Endodermal cell (in vitro differentiated cells): ENCODE results near the gene NUF2. TPM values are rescaled to one million over a fixed set of nuclear protein-coding genes. Genes with fewer than 3 reads are reported as not detected.

Source experiments
- DNase-seq: peaks from one replicate; pipeline ENCODE4 v3.0.0-alpha.2; 2017
- H3K27ac ChIP-seq: 2 replicates; pipeline ENCODE4 v1.5.1; 2013; ENCODE audit warnings: mild to moderate bottlenecking, low read depth, low read length, moderate library complexity
- H3K27me3 ChIP-seq: 2 replicates; pipeline ENCODE4 v1.6.1; 2013; ENCODE audit warnings: mild to moderate bottlenecking, low read length, moderate library complexity; ENCODE audit not compliant: insufficient read depth, control insufficient read depth, poor library complexity, severe bottlenecking
- H3K36me3 ChIP-seq: 2 replicates; pipeline ENCODE4 v1.7.0; 2013; ENCODE audit warnings: mild to moderate bottlenecking, low read length, moderate library complexity; ENCODE audit not compliant: control insufficient read depth, insufficient read depth
- H3K4me1 ChIP-seq: one replicate; pipeline ENCODE4 v1.7.0; 2013; ENCODE audit warnings: low read length; ENCODE audit not compliant: control insufficient read depth, insufficient read depth
- H3K4me3 ChIP-seq: 2 replicates; pipeline ENCODE4 v1.5.1; 2013; ENCODE audit warnings: mild to moderate bottlenecking, low read length, moderate library complexity
- H3K9ac ChIP-seq: 2 replicates; pipeline ENCODE4 v1.6.1; 2013; ENCODE audit warnings: mild to moderate bottlenecking, low read length, moderate library complexity; ENCODE audit not compliant: poor library complexity, severe bottlenecking; ENCODE audit errors: extremely low read depth
- H3K9me3 ChIP-seq: 2 replicates; pipeline ENCODE4 v1.6.1; 2013; ENCODE audit warnings: mild to moderate bottlenecking, low read length, moderate library complexity; ENCODE audit not compliant: control insufficient read depth
- H3K27ac Mint-ChIP-seq: 2 replicates; pipeline ENCODE4 v1.8.0; 2020; ENCODE audit warnings: mixed read lengths
- H3K27me3 Mint-ChIP-seq: 2 replicates; pipeline ENCODE4 v1.8.0; 2021; ENCODE audit warnings: mild to moderate bottlenecking, mixed read lengths; ENCODE audit not compliant: insufficient read depth
- H3K36me3 Mint-ChIP-seq: 2 replicates; pipeline ENCODE4 v1.8.0; 2020; ENCODE audit warnings: low read depth, mixed read lengths
- H3K4me1 Mint-ChIP-seq: 2 replicates; pipeline ENCODE4 v1.8.0; 2020; ENCODE audit warnings: mixed read lengths
- H3K4me3 Mint-ChIP-seq: 2 replicates; pipeline ENCODE4 v1.8.0; 2020; ENCODE audit warnings: mild to moderate bottlenecking, moderate library complexity, mixed read lengths
- H3K9me3 Mint-ChIP-seq: 2 replicates; pipeline ENCODE4 v1.8.0; 2020; ENCODE audit warnings: mild to moderate bottlenecking, mixed read lengths
- CTCF ChIP-seq: fragments of 200-600 bp; sonication (generic); conservative IDR thresholded peaks from 2 replicates; pipeline ENCODE4 v1.5.0; 2021; ENCODE audit warnings: antibody characterized with exemption, mild to moderate bottlenecking
- WGBS, 2 experiments: methylation state at CpG; one replicate each; pipeline versions ENCODE4 v1.1.5 to v1.1.7; 2013; ENCODE audit warnings: missing lambda C conversion rate in 2 of 2, mixed read lengths in 1 of 2; ENCODE audit not compliant: insufficient coverage in 1 of 2, insufficient read length in 1 of 2; 5-methylcytosine and 5-hydroxymethylcytosine counted together
- total RNA-seq, 2 donors: library from RNA; stranded (reverse); fragmentation: NEBNext Ultra II Directional in 1 of 2; extraction: Animal tissue kit (Norgen Biotek cat#: 25700) in 1 of 2; gene quantifications; 2 replicates in 1 of 2; 3 replicates in 1 of 2; pipeline ENCODE4 v1.2.1, GENCODE V29; 2021

The NUF2 gene
- total RNA-seq, 2 donors from 2014 or later: 28.8 to 35.8 TPM

GRCh38 chr1:163303561-163303960 lies 18.2 kb upstream of the NUF2 start:
- H3K27me3 ChIP-seq: peaks cover 50% of the 10 kb centered on the region
- no peak for TF ChIP-seq CTCF
- DNase-seq: no peak
- peaks cover 55% of the 10 kb centered on the region for H3K4me1 Mint-ChIP-seq
- H3K9me3 Mint-ChIP-seq: peaks cover 6% of the 10 kb centered on the region
- peaks cover 17% of the 10 kb centered on the region for H3K27me3 Mint-ChIP-seq
- H3K27ac ChIP-seq: no peak overlapping the region
- H3K4me3 Mint-ChIP-seq: no peak overlapping the region
- H3K36me3 Mint-ChIP-seq: peaks cover 17% of the 10 kb centered on the region
- H3K36me3 ChIP-seq: peaks cover 5% of the 10 kb centered on the region
- WGBS, 2 experiments: 92 to 97% methylated on average over 5 of the region's 5 CpGs
- no peak overlapping the region for H3K27ac Mint-ChIP-seq
- H3K4me1 ChIP-seq: peaks cover 6% of the 10 kb centered on the region
- peaks cover 13% of the 10 kb centered on the region for H3K9me3 ChIP-seq
- H3K4me3 ChIP-seq: no peak overlapping the region
- no peak overlapping the region for H3K9ac ChIP-seq

GRCh38 chr1:163305441-163305840 lies 16.3 kb upstream of the NUF2 start:
- Histone ChIP-seq H3K4me3 (no peak overlapping the region), H3K9me3 (peaks cover 13% of the 10 kb centered on the region), H3K27me3 (peaks cover 51% of the 10 kb centered on the region), H3K27ac (no peak overlapping the region), H3K4me1 (peaks cover 4% of the 10 kb centered on the region), H3K9ac (no peak overlapping the region), H3K36me3 (peaks cover 5% of the 10 kb centered on the region)
- Mint-ChIP-seq H3K27me3 (peaks cover 17% of the 10 kb centered on the region), H3K4me1 (peaks cover 38% of the 10 kb centered on the region), H3K36me3 (peaks cover 20% of the 10 kb centered on the region), H3K27ac (no peak overlapping the region), H3K4me3 (no peak overlapping the region), H3K9me3 (peaks cover 6% of the 10 kb centered on the region)
- WGBS, 2 experiments: 98 to 100% methylated on average over 1 of the region's 1 CpG
- TF ChIP-seq CTCF: no peak
- DNase-seq: no peak

- Histone ChIP-seq H3K27me3 (peaks cover 46% of the 10 kb centered on the region), H3K27ac (no peak overlapping the region), H3K4me3 (no peak overlapping the region), H3K36me3 (peaks cover under 1% of the 10 kb centered on the region), H3K4me1 (peaks cover 7% of the 10 kb centered on the region), H3K9me3 (peaks cover 6% of the 10 kb centered on the region), H3K9ac (no peak overlapping the region)
- no peak overlapping the region for H3K27ac Mint-ChIP-seq
- WGBS, 2 experiments: 98 to 100% methylated on average over 1 to 4 of the region's 5 CpGs
- peaks cover 16% of the 10 kb centered on the region for H3K36me3 Mint-ChIP-seq
- H3K9me3 Mint-ChIP-seq: peaks cover 2% of the 10 kb centered on the region
- peaks cover 39% of the 10 kb centered on the region for H3K4me1 Mint-ChIP-seq
- no peak overlapping the region for H3K4me3 Mint-ChIP-seq
- no peak for DNase-seq
- no peak for TF ChIP-seq CTCF
- peaks cover 15% of the 10 kb centered on the region for H3K27me3 Mint-ChIP-seq
Observed at GRCh38 chr1:163307479-163308171, 14.1 kb upstream of the NUF2 start.
